Measurements from ENCODE around the gene TSPAN11.

Gene TSPAN11

DNA sequence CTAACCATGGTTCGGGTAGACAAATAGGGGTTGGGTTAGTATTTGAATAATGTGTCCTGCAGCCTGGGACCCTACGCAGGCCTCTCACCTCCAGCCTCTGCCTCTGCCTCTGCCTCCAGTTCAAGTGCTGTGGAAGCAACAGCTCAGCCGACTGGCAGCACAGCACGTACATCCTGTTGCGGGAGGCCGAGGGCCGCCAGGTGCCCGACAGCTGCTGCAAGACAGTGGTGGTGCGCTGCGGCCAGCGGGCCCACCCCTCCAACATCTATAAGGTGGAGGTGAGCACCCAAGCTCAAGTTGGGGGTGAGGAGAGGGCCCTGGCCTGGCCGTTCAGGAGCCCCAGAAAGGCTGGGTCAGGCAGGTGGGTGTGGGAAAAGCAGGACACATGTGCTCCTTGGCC is 55.9 kb downstream of the TSPAN11 start:
- DNase-seq, result no peak

DNA sequence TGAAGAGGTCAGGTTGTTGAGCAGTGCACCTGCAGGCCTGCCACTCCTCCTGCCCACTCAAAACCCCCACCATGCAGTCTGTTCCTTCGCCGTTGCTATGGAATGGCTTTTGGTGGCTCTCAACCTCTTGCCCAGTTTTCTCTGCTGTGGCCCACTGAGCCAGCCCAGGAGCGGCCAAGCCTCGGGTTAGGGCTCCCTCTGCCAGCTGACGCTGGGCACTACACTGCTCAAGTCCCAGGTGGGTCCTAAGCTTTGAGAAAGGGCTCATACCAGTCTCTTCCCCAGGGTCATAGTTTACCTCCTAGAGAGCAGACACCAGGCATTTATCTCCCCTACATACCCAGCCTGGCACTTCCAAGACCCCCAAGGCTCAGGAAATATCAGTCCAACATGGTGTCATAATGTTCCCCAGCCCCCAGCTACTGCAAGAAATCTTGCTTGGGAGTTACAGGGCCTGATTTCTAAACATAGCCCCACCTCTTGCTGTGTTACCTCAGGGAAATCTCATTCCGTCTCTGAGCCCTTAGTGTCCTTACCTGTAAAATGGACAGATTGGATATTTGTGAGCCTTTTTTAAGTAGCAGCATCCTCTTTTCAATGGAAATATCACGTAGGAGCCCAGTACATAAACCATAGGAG is 59.4 kb downstream of the TSPAN11 start:
- DNase-seq, result peak; percentile 14

- DNase-seq, result no peak
These were observed 61.5 kb downstream of the TSPAN11 start for GRCh38 chr12:30988086-30988485.

DNA sequence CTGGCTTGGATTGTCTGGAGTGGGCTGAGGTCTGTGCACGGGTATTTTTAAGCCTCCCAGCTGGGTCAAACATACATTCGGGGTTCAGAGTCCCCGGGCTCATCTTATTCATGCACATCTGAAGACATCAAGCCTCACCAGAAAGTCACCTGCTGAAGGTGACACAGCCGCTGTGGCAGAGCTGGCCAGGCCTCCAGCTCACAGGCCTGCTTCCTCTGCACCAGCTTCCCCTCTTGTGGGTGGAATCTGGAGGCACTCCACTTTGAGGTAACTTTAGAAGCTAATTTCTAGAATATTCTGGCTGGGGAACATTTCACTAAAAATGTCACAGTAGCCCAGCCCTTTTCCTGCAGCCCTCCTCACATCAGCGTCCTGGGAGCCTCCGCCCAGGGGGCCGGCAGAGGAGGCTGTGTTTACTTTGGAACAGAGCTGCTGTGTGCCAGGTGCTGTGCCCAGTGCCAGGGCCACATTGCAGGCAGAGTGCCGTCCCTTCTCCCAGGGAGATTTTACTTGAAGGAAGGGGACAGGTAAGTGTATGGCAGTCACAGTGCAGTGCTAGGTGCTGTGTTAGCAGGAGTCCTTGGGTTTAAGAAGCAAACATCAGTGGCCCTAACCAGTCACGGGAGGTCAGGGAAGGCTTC is 62.2 kb downstream of the TSPAN11 start:
- DNase-seq, result no peak

- DNase-seq, result no peak
These were observed 63.2 kb downstream of the TSPAN11 start for GRCh38 chr12:30989754-30990153.

- DNase-seq, result no peak
These were observed 63.8 kb downstream of the TSPAN11 start for GRCh38 chr12:30990316-30990715.

DNA sequence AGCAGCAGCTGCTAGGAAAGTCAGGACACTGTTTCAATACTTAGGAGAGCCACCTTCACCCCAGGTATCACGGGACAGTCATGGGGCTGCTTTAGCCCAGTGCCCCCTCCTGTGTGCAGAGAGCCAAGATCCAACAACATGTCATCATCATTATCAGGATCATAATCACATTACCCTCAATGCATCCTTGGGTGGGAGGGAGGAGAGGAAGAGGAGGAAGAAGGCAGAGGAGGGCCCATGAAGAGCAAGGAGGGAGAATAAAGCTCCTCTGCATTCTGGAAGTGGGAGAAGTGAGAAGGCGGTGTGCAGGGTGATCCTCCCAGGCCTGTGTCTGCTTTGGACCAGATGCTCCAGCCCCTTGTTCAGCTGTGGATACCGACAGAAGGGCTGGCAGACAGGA is 64.2 kb downstream of the TSPAN11 start:
- DNase-seq, result no peak

DNA sequence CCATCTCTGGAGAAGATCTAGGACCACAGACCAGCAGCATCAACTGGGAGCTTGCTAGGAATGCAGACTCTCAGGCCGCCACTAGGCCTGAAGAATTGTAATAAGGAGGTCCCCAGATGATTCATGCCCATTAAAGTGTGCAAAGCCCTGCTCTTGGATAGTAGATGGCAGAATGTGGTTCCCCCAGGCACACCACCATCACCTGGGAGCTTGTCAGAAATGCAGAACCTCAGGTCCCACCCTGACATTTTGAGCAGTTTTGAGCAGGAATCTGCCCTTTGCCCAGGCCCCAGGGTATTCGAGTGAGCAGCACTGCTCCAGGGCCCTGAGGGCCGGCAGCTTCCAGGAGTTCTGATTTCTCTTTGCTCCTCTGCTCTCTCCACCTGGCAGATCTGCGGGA is 64.9 kb downstream of the TSPAN11 start:
- no peak for DNase-seq

DNA sequence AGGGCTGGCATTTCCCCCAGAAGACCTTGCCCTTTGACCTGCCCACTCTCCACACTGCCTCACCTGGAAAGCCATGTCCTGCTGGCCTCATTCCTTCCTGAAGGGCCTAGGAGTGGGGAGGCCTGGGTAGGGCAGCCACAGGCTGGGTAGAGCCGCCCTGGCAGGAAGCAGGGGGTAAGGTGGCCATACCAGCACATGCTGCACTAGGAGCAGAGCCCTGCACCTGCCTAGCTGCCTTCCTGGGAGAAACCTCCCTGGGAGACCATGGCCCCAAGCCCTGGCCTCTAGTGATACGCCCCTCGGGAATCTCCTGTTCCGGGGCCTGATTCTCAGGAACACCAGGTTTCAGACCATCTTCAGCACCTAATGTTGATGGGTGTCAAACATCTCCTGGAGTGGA is 65.8 kb downstream of the TSPAN11 start:
- DNase-seq, result no peak

DNA sequence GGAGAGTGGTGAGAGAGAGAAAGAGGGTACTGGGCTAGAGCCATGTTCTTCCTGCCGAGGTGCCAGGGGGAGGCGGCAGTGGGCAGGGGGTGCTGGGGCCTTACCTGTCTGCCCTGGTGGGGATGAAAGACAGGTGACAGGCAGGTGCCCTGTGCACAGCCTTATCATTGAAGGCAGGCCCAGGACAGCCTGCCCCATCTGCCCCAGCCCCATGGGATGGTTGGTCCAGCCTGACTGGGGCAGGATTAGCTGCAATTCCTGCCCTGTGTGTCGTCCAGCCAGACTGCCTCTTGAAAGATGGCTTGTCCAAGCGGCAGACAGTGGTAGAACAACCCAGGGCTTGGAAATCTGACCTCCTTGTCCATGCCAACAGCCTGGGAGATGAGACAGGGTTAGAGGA is 67.2 kb downstream of the TSPAN11 start:
- DNase-seq, result no peak

DNA sequence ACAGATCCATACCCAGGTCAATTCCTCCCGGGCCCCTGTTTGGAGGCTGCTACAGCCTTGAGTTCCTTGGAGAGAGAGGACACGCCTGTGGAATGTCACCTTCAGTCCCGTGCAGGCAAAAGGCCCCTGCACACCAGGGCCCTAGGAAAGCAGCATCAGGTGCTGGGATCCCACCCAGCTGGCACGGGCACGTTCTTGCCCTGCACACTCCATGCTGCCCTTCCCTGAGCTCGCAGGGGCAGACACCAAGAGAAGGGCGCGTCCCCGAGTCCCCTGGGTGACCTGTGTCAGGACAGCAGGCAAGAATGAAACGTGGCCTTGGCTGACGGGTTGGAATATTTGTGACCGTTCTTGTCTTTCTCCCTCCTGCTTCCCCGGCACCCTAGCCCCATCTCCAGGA is 67.7 kb downstream of the TSPAN11 start:
- no peak for DNase-seq

GRCh38 chr12:30996255-30996654 is 69.7 kb downstream of the TSPAN11 start:
- no peak for DNase-seq

DNA sequence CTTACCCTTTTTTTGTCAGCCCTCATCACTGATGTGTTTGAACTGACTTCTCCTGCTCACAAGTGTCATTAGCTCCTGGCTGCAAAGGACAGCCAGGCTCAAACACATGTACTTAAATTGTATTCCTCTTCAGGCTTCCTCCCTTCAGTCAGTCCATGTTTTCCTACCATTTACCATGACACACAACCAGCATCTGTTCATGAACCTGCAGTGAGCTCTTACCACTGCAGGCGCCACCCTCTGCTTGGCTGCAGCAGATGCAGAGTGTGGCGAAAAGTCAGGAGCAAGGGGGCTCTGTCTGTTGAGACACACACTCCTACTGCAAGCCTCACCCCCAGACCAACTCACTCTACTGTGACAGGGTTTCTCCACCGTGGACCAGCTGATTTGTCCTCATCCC is 70.2 kb downstream of the TSPAN11 start:
- DNase-seq, result no peak

DNA sequence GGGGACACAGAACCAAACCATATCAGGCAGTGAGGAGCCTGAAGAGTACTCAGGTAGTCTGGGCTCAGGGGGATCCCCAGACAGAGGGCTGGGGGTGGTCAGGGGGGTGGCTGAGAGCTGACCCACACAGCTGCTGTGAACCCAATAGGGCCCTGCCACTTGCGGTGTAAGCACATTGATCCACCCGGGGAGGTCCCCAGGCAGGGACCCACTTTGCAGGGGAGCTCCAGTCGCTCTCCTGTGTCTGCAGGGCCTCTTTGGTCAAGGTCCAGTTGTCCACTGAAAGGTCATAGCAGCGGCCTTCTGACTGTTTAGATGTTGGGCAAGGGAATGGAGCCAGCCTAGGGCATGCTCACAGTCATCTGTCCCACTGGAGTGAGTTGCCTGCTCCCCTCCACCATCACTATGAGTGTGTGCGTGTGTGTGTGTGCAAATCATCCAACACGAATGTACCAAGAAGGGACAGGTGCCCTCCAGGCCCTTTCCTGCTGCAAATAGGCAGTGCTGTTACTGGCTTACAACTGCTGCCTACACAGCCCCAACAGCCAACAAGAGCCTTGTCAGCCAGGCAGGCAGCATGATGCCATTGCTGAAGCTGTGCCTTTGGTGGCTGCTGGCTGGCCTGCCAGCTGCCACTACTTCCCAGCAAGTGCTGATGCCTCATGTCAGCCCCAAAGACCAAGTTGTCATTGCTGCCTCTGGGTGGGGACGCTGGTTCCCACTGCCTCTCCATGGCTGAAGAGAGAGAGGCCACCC is 71.3 kb downstream of the TSPAN11 start:
- DNase-seq, result no peak

DNA sequence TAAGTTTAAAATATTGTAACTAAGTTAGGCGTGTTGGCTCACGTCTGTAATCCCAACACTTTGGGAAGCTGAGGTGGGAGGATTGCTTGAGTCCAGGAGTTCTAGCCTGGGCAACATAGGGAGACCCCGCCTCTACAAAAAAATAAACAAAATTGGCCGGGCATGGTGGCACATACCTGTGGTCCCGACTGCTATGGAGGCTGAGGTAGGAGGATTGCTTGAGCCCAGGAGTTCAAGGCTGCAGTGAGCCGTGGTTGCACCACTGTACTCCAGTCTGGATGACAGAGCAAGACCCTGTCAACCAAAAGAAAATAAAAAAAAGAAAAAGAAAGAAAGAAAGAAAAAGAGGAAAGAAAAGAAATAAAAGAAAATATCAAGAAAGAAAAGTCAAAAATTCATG is 72.5 kb downstream of the TSPAN11 start:
- DNase-seq, result no peak

DNA sequence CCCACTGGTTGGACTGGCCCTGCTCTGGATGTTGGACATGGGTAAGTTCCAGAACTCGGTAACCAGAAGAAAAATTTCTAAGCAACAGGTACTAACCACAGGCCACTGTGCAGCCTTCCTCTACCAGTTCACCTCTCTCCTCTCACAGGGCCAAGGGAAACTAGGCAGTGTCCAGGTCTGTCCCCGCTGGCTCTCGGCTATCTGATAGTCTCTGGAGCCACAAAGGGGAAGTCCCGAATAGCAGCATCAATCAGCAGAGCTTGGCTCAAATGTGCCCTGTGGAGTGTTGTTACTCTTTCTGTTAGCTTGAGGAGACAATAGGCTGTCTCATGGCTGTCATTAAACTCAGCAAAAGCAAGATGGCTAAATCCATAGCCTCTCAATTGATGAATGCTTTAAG is 73.2 kb downstream of the TSPAN11 start:
- DNase-seq, result no peak

- DNase-seq, result no peak
These were observed 74.2 kb downstream of the TSPAN11 start for GRCh38 chr12:31000751-31001150.

DNA sequence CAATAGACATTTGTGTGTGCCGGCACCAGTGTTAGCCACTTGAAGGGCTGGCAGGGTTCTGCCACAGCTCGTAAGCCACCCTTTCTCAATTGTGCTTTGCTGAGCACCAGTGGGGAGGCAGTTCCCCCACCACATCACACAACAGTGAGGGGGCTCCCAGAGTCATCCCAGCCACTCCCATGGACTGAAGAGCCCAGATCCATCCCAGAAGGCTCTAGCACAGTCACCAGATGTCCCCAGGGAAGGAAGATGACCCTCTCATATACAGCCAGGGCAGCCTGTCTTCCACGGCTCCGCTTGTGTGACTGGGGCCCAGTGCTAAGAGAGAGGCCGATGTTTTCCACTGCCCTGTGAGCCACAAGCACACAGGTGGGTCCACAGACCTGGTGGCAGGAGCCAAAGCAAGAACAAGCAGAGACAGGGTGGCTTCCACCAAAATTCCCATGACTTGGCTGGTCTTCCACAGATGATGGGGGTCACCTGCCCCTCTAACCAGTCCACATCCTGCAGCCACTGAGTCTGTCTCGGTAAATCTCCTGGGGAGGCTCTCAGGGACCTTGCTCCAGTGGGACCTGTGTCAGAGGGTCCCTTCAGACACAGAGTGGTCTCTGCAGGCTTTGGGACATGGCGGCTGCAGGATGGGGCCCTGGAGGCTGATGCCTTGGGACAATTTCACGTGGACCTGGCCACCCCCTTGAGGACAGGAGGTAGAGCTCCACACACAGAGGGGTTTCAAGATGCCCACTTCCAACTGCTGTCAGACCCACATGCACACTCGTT is 75.2 kb downstream of the TSPAN11 start:
- no peak for DNase-seq

DNA sequence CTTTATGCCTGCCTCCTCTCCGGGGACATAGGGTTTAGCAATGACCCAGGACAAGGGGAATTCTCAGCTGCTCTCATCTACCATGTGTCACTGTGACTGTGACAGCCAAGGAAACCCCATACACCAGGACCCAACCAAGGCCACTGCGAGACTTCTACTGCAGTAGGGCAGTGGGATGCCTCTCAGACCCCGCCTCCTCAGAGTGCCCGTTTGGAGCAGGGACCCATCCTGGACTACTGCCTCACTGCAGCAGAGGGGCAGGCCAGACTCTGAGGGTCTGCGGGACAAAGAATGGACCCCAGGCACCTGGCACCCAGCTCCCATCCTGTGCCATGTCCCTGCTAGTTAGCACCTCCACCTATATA is 75.8 kb downstream of the TSPAN11 start:
- DNase-seq, result no peak

DNA sequence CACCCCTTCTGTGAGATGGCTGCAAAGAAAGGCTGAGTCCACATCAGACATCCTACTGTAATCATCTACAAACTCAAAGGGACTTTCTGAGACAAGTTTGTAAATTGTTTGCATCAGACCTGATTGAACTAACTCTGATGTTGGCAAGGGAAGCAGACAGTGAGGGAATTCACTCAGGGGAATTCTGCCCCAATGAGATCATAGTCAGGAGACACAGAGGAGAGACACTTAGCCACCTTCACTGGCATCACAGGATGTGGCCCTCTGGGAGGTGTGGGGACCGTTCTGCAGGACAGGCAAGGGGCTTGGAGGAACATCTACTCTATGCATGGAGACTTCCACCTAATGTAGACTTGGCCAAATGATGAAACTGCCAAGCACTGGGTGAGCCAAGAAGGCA is 76.5 kb downstream of the TSPAN11 start:
- DNase-seq, result no peak

GRCh38 chr12:31003861-31004640 is 77.5 kb downstream of the TSPAN11 start:
- DNase-seq, result no peak

GRCh38 chr12:31004666-31005065 is 78.1 kb downstream of the TSPAN11 start:
- no peak for DNase-seq
